GM21367 (cell line): ENCODE data around the gene CCDC127.
A peak's percentile ranks its signal among the peaks of the same experiment; 100 is the strongest.

ENCODE experiments used
- ATAC-seq: cut with Tn5 transposase; IDR thresholded peaks from one replicate; pipeline ENCODE4 v1.9.1; 2021; ENCODE audit not compliant: unreplicated experiment

The CCDC127 gene

DNA sequence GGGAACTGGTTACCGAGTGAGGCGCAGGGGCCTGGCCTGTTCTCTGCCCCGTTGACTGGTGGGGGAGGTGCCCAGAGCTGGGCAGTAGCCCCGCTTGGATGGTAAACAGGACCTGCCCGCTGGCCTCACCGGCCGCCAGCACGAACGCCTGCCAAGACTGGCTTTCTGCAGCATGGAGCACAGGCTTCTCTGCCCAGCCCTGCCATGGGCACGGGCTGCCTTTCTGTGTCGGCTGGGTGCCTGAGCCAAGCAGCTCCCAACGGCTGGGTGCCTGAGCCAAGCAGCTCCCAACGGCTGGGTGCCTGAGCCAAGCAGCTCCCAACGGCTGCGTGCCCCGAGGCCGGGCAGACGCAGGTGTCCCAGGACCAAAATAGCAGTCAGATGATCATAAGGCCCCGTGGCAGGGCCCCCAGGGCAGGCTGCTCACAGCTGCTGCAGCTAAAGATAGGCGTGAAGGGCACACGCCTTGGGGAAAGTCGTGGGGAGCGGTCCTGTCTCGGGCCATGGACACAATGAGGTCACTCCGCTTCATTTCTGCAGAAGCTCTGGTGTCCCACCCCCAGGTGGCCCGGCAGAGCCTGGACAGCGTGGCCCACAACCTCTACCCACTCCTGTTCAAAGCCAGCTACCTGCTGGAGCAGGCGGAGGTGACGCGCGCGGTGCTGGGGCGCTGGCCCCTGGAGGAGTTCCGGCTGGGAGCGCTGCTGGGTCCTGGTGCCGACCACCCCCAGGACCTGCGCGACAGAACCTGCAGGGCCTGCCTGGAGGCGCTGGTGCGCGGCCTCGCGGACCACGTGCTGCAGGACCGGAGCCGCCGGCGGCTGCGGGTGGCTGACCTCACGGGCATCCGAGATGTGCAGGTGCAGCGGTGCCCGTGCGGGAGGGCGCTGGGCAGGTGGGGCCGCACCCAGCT is 26.7 kb downstream of the CCDC127 start, which contains the start of gene LRRC14B:
TSS of gene LRRC14B (plus strand) at position 460 of the 913 bp plus-strand sequence. CDS start at position 504, 44 bp downstream.
- ATAC-seq = no peak

DNA sequence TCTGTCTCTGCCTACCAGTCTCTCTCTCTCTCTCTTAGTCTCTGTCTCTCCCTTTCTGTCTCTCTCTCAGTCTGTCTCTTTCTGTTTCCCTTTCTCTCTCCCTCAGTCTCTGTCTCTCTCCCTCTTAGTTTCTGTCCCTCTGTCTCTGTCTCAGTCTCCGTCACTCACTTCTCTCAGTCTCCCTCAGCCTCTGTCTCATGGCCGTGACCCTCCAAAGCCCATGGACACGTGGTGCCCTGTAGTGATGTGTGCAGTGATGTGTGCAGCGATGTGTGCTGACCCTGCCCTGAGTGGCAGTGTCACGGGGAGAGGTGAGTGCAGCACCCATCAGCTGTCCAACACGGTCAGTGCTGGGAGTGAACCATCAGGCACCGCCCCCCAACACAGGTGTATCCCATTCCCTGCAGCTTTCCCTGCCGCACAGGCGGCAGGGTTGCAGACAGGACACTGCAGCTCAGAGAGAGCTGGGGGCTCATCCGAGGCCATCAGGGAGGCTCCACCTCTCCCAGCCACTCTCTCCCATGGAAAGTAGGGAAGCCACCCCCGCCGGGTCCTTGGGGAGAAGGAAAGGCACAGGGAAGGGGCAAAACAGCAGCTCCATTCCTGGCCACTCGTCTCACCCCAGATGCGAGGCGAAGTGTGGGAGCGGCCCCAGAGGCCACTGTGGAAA is 27.5 kb downstream of the CCDC127 start:
- no peak for ATAC-seq

DNA sequence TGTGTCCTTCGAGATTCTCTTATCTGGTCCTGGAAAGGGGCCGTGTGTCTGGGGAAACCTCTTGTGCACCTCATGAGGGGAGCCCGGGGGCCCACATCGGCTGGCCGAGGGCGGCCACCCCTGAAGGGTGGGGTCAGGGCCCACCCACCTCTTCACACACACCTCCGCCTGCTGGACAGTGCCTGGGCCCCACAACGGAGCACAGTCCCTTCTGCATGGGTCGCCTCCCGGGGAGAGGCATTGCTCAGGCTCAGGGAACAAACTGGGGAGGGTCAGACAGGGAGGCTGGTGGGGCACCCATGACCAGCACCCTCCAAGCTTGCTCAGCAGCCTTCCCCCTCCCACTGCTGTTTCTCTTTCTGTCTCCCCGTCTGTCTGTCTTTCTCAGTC is 28.0 kb downstream of the CCDC127 start:
- ATAC-seq = no peak

DNA sequence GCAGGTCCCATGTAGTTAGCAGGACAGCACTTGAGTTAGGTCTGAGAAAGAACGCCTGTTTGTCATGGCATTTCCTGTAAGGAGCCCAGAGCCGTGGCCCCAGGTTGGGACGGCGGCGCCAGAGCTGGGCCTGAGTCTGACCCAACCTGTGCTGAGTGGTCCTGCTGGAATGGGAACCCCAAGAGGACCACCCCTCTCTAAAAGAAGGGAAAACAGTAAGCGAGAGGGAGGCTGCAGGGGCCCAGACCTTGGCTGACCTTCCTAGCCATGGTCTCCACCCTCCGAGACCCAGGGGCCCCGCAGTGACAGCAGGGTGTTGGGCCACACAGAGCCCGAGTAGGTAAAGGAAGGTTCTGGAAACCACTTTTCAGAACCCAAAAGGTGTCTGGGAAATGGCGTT is 28.5 kb downstream of the CCDC127 start:
- ATAC-seq = no peak

DNA sequence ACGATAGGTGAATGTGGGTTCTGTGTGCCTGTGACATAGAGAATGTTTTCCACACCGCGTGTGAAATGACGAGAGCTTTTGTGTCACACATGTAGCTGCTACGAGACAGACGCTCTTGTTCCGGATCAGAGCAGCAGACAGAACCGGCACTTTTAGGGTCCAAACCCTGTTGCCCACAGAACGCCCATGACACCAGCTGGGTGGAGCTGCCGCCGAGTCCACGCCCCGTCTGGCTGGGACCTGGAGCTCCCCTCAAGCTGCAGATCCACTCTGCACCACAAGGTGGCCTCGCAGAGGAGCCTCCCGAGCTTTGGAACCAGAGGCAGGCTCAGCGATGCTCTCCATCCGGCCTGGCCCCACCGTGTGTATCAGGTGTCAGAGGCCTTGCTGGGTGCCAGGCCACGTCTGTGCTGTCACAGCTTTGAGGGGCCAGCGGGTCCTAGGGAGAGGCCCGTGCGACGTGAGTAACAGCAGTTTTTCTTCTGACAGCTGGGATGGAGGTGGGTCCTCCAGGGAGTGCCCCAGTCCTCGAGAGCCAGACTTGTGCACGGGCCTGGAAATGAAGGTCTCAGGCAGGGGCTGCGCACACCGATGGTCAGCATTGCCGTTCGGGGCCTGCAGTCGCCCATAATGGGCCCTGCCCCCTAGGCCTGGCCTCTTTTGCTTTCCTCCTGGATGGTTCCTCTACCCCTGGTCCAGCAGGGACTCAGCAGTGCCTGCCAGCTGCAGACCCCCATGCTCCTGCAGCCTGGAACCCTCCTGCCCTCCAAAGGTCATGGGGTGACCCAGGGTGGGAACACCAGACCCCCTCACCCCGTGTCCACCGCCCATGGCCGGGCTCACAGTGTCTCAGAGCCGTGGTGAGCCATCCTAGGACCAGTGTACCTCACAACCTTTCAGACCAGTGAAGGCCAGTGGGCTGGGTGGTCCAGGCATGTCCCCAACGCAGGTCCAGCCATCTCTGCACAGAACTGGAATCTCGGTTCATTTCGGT is 29.2 kb downstream of the CCDC127 start:
- ATAC-seq = peak; percentile 83

DNA sequence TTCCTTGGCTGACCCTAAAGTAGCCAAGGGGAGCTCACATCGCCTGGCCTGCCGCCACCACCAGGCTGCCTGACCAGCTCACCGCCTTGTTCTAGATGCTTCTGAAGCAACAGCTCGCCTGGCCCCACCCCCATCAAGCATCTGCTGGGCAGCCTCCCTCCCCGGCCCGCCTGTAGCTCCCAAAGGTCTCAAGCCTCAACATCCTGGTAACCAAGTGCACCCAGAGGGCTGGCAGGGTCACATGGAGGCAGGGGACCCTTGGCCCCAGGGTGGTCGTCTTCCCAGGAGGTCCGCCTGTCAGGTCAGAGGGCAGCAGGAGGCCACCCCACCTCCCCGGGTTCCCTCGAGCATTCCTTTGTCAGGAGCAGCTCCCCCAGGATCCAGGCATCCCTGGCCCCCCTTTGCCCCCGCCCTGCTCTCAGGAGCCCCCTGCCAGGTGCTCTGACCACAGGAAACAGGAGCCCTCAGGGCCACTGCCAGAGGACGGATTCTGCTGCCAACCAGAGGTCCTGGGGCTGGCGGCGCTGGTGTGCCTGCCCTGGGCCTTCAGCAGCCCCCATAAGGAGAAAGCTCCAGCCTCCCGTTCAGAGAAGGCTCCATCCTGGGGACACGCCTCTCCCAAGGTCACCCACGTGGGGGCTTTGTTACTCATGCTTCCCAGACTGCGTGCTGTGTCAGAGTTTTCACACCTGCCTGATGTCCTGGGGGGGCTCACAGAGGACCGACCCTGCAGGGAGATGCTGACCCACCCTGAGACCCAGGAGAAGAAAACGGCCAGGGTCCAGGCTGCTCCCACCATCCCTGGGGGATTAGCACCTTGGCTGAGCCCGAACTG is 30.1 kb downstream of the CCDC127 start:
- ATAC-seq = no peak

DNA sequence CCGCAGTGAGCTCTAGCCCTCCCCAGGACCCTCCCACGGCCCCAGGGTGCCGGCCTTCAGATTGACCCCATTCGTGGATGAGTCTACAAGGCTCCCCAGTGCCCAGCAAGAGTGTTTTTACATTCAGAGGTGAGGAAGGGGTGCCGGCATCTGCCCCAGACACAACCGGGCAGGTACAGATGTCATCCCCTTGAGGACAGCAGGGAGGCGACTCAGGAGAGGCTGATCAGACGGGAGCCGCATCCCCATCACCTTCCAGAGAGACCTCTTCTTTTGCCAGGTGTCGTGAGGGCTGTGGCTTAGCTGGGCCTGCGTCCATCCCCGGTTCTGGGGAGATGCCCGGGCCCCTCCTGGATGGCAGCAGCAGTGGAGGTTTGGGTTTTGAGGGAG is 30.9 kb downstream of the CCDC127 start:
- ATAC-seq = no peak

DNA sequence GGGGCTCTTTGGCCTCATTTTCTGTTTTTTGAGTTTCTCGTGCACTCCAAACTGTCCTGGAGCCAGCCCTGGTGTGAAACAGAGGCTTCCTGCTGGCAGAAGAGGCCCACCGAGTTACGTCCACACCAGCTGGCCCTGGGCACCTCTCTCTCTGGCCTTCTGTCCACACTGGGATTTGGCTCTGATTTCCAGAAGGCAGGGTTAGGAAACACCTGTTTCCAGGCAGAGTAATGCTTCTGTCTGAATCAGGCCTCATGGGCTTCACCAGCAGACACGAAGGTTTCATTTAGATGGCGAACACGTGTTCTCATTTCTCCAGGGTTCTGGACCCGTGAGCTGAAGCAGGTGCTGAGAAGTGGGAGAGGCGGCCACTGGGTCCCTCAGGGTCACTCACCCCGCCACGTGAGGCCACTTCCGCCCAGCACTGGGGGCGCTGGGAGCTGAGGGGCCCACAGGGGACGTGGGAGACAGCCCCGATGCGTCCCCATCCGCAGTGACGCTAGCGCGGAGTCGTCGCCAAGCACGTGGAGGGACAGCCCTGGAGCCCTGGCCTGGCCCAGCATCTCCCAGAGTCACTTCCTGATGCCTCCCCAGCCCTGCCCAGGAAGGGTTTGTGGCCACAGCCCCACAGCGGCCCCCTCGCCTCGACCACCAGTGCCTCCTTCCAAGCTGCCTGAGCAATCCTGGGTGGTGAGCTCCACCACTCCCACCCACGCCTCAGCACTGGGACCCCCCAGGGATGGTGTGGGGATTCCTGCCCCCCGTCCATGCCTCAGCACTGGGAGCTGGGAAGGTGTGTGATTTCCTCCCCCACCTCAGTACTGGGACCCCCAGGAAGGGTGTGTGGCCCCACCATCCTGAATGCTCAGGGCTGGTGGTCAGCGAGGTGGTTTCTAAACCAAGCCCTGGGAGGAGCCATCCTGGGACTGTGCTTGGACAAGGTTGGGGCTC is 31.6 kb downstream of the CCDC127 start:
- ATAC-seq = no peak

DNA sequence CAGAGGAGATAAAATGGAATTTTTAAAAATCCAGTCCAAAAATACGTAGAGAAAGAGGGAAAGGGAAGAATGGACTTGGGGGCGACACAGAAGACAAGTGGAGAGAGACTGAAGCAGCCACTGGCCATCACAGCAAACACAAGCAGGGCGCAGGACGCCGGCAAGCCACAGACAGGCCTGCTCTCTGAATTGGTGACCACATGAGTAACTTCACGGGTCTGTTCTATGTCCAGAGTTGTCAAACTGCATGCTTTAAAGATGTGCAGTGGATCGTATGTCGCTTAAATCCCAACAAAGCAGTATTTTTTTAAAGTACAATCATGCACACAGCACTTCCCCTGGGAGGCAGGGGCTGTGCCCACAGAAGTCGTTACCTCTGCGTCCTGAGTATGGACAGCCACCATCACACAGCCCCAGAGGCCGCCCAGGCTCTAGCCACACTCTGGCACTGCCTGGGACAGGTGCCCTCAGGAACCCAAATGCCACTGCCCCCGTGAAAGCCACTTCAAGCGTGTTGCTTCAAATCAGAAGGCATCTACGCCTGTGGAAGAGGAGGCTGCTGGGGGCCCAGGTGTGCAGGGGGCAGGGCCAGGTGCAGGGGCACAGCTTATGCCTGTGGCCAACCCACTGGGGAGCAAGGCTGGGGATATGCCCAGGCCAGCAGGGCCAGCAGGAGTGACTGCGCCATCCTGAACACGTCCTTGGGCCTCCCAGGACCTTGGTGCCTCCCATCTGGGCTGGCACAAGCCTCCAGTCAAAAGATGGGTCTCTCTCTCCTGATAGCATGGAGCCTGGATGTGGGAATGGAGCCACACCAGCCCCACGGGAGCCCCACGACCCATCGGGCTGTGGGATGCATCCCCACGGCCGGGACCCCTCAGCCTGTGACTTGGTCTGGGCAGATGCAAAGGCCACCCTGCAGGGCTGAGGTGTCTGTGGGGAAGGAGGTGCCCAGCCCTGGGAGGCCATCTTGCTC is 32.6 kb downstream of the CCDC127 start:
- no peak for ATAC-seq

DNA sequence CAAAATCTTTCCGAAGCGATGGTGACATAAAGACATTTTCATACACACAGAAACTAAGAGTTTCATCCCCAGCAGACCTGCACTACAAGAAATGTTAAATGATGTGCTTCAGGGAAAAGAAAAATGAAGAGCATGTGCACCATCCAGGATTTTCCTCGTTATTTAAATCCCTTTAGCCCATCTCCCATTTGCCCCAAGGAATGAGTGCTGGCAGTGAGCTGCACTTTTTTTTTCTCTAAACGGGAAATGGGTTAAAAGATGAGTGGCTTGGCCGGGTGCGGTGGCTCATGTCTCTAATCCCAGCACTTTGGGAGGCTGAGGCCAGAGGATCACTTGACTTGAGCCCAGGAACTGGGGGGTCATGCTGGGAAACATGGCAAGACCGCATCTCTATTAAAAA is 33.5 kb downstream of the CCDC127 start:
- ATAC-seq = no peak

DNA sequence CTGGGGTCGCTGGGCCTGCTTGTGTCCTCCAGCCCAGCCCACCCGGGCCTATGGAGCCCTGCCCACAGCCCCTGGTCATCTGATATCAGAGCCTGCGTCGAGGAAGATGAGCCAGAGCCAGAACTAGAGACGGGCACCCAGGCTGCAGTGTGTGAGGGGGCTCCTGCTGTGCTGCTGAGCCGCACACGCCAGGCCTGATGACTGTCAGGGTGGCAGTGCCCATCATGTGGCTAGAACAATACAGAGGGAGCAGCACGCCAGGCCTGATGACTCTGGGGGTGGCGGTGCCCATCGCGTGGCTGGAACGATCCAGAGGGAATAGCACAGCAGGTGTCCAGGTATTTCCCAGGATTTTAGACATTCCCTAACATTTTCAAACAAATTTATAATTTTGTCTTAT is 35.8 kb downstream of the CCDC127 start:
- no peak for ATAC-seq

DNA sequence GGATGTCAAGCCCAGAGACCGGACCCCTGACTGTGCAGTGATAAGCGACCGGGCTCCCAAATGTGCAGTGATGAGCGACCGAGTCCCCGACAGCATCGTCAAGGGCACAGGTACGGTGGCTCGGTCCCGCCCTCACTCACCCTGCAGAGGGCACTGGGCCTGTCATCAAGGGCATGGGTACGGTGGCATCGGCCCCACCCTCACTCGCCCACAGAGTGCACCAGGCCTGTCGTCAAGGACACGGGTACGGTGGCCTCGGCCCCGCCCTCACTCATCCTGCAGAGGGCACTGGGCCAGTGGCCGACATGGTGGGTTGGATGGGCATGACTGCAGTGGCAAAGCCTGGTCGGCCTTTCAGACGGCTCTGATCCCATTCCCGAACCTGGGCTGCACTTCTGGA is 36.4 kb downstream of the CCDC127 start:
- ATAC-seq = no peak

DNA sequence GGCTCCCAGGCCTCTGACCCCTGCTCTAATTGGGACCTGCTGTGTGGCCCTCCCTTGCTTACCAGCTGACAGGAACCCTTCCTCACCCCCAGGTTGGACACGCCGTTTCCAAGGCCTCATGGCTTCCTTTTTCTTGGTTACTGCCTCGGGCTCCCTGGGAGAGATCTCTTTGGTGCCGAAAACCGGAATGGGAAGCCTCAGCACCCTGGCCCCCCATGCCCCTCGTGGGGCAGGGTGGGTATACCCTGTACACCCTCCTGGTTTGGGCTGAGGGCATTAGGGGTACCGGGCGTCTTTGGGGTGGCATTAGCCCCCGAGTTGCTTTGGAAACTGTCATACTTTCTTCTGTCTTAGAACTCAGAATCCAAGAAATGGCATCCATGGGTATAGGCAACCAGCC is 36.8 kb downstream of the CCDC127 start:
- no peak for ATAC-seq

DNA sequence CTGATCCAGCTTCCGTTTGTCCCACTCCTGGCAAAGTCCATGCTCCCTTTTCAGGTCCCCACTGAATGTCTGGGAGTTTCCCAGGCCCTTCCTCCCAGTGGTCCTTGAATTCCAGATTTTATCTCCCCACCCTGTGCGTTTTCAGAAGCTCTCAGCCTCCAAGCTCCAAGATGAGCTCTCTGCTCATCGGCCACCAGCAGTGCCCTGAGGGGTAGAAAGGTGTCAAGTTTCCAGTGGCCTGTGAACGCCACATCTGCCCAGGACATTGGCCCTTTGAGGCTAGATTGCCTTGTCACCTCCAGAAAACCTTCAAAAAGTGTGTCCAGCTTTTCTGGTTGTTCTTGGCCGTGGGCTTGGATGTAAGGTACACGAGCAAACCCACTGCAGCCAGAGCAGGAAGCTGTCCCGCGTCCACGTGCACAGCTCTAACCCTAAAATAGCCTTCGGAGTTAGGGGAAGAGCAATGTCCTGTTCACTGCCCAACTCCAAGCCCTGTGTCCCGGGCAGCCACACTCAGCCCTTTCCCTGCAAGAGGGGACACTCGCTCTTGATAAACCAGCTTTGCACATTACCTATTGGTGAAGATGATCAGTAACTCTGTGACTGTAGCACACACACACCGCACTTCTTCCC is 37.6 kb downstream of the CCDC127 start:
- no peak for ATAC-seq

DNA sequence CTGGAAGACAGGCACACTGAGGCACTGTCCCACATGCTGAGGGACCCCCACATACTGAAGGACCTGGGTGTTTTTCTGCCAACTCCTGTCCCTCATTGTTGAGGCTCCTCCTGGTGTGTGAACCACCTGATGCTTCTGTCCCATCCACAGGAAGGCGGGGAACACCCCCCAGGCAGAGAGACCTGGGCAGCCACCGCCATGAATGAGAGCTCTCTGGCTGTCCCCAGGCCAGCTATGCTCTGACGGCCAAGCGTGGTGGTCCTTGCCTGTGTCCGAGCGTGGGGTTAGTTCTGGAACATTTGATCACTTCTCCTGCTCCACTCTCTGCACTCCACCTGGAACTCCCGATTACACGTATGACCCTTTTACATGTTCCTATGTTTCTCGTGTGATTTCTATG is 38.6 kb downstream of the CCDC127 start:
- no peak for ATAC-seq

DNA sequence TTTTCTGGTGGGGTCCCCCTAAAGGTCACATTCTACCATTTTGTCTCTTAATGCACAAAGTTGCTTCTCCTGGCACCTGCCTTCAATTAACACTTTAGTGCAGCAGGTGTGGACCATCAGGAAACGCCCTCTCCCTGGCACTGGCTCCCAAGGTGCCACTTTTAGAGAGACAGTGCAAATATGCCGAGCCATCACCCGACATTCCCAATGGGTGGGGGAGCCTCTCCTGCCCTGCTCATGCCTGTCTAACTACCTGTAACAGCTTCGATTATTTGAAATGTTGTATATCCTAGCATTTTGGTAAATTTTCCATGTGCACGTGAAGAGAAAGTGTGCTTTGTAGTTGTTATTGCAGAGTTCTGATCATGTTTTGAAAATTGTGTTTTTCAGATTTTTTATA is 39.8 kb downstream of the CCDC127 start:
- ATAC-seq = no peak

DNA sequence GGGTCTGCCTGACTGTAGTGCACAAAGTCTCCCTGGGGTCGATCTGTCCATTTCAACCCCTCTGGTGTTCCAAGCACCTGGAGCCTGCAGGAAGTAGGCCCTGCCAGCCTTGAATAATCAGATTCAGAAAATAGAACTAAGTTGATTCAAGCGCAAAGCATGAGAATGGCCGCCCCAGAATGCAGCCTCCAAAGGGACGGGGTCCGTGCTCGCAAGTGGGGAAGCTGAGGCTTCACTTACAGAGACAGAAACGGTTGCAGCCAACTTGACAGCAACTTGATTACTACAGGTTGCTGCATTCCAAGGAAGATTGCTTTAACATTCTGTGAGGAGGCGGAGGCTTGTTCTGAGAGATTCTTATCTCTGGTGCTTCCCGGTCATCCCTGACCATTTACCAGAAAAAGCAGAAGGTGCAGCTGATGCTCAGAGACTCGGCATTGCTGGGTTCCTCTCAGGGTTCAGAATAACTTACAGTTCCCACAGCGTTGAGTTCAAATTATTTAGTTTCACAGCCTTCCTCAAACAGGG is 41.6 kb downstream of the CCDC127 start:
- ATAC-seq = no peak
